HUES6 (cell line): Measurements from ENCODE around the gene HOXA9.

Experiments used
- H3K27ac ChIP-seq: 2 replicates; pipeline ENCODE4 v1.7.0; 2013; ENCODE audit warnings: low read depth, mild to moderate bottlenecking, low read length, inconsistent platforms
- H3K27me3 ChIP-seq: 2 replicates; pipeline ENCODE4 v1.6.1; 2013; ENCODE audit warnings: low read length; ENCODE audit not compliant: control insufficient read depth, insufficient read depth
- H3K36me3 ChIP-seq: 2 replicates; pipeline ENCODE4 v1.6.1; 2013; ENCODE audit warnings: low read length; ENCODE audit not compliant: control insufficient read depth, insufficient read depth
- H3K4me1 ChIP-seq: 2 replicates; pipeline ENCODE4 v1.6.1; 2013; ENCODE audit warnings: low read length; ENCODE audit not compliant: control insufficient read depth, insufficient read depth
- H3K4me3 ChIP-seq: 2 replicates; pipeline ENCODE4 v1.5.1; 2013; ENCODE audit warnings: low read depth, low read length
- H3K9ac ChIP-seq: one replicate; pipeline ENCODE4 v1.6.1; 2013; ENCODE audit warnings: mild to moderate bottlenecking, low read length
- H3K9me3 ChIP-seq: 2 replicates; pipeline ENCODE4 v1.6.1; 2013; ENCODE audit warnings: low read depth, low read length; ENCODE audit not compliant: control insufficient read depth, insufficient read depth

HOXA9 gene

DNA sequence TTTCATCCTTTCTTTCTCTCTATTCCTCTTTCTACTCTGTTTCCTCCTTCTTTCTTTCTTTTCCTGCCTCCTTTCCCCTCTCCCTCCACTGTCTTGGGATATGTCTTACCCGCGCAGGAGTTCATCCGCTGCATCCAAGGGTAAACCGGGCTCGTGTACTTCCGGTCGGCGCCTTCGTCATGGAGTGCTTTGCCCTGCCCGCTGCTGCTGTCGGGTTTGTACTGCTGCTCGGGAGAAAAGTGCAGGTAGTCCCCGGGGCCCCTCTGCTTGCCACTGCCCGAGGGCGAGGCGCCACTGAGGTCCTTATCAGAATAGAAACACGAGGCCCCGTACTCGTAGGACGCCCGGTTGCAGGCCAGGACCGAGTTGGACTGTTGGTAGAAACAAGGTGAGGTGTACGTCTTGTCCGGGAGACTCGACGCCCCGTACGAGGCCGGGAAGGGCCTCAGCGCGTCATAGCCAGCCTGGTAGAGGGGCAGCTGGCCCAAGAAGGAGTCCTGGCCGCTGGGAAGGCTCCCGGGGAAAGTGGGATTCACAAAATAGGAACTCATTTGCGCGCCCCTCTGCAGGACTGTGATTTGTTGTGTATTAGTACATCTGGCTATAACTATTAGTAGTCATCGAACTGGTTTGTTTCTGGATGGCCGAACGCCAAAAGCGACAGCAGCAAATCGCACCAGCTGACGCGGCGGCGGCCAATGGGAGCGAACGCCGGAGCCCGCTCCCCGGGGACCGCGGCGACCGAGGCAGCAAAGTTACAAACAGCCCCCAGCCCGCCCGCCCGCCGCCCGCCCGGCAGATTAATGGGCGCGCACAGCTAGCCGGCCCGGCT, 17.9 kb downstream of the HOXA9 start, which contains the start of gene HOXA6:
Gene HOXA6, minus strand, starts transcription at position 576 of the 832 bp plus-strand sequence. Its CDS starts 25 bp downstream, at position 551.
- Histone ChIP-seq H3K36me3 (no peaks in the 10 kb centered on the region), H3K27me3 (peaks cover 100% of the 10 kb centered on the region), H3K4me1 (peaks cover 30% of the 10 kb centered on the region; the same call in 1 of the 2 replicates), H3K9ac (peak within 1 kb of the TSS; percentile 71), H3K9me3 (no peaks in the 10 kb centered on the region), H3K27ac (no peak within 1 kb of the TSS; the same call in 1 of the 2 replicates), H3K4me3 (peak within 1 kb of the TSS; percentile 48)

- Histone ChIP-seq H3K9me3 (no peaks in the 10 kb centered on the region), H3K27ac (no peak overlapping the region), H3K27me3 (peaks cover 100% of the 10 kb centered on the region), H3K36me3 (no peaks in the 10 kb centered on the region), H3K4me1 (peaks cover 29% of the 10 kb centered on the region; the same call in 1 of the 2 replicates), H3K9ac (peak overlapping the region; percentile 71), H3K4me3 (peak overlapping the region; percentile 46; the same call in 1 of the 2 replicates)
These were observed 18.7 kb downstream of the HOXA9 start for GRCh38 chr7:27146491-27147198.

- Histone ChIP-seq H3K4me1 (peaks cover 22% of the 10 kb centered on the region; the same call in 1 of the 2 replicates), H3K36me3 (no peaks in the 10 kb centered on the region), H3K9me3 (no peaks in the 10 kb centered on the region), H3K9ac (peak overlapping the region; percentile 71), H3K4me3 (no peak overlapping the region), H3K27me3 (peaks cover 100% of the 10 kb centered on the region), H3K27ac (no peak overlapping the region)
These were observed 19.4 kb downstream of the HOXA9 start for GRCh38 chr7:27145914-27146412.

GRCh38 chr7:27145165-27145913, 20.0 kb downstream of the HOXA9 start:
- H3K27me3 ChIP-seq = peaks cover 100% of the 10 kb centered on the region
- H3K36me3 ChIP-seq = no peaks in the 10 kb centered on the region
- no peak overlapping the region for H3K4me3 ChIP-seq
- no peaks in the 10 kb centered on the region for H3K9me3 ChIP-seq
- H3K27ac ChIP-seq = no peak overlapping the region
- H3K4me1 ChIP-seq = peaks cover 19% of the 10 kb centered on the region; the same call in 1 of the 2 replicates
- H3K9ac ChIP-seq = peak overlapping the region; percentile 32

DNA sequence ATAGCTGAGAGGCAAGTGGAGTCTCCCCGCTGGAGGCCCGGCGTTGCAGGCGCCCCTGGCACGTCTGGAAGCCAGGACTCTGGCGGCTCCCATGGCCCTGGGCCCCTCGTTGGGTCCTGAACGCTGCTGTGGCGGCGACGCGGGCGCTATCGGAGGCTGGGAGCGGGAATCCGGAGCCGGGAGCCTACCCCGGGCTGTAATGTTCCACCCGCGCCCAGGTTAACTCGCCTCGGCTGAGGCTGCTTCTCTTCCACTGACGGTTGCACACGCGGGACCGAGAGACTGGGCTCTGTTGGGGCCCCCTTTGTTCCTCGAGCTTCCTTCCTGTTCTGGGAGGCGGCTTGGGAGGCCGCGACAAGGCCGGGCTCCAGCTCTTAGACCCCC, 20.6 kb downstream of the HOXA9 start:
- Histone ChIP-seq H3K27me3 (peaks cover 100% of the 10 kb centered on the region), H3K9ac (peak overlapping the region; percentile 32)

DNA sequence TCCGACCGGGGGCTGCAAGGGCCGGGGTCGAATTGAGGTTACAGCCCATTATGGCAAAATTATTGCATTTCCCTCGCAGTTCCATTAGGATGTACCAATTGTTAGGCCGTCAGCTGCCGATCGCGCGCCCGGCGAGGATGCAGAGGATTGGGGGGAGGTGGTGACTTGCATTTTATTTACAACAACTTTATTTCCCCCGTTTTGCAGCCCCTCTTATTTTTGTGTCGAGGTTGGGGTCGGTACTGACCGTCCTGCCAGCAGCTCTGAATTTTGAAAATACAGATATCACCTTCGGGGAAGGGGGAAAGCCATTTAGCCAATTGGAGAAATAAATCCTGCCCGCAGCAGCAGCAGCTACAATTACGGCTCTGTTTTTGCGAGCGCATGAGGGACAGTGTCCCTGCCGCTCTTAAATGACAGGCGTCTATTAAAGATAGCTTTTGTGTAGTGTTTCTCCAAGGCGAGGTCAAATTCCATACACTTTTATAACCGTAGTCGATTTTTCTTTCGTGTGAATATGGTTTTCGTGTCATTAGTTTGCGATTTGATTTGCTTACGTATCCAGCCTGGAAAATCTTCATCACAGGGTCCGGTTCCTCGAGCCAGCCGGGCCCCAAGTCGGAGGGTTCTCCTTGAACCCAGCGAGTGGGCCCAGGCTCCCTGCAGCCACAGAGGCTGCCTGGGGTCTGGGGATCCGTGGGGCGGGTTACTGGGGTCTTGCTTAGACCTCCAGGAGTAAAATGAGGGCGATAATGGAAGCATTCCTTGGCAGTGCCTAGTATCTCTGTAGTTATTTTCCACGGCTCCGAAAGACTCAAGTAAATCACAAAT, 21.2 kb downstream of the HOXA9 start:
- H3K4me3 ChIP-seq = peak overlapping the region; percentile 32; the same call in 1 of the 2 replicates
- peak overlapping the region; percentile 32 for H3K9ac ChIP-seq
- H3K27ac ChIP-seq = no peak overlapping the region
- H3K27me3 ChIP-seq = peaks cover 100% of the 10 kb centered on the region
- no peaks in the 10 kb centered on the region for H3K9me3 ChIP-seq
- H3K4me1 ChIP-seq = peaks cover 24% of the 10 kb centered on the region; the same call in 1 of the 2 replicates
- no peaks in the 10 kb centered on the region for H3K36me3 ChIP-seq

More for the DNA sequence above, 20.6 kb downstream of the HOXA9 start:
- H3K4me1 ChIP-seq = peaks cover 22% of the 10 kb centered on the region; the same call in 1 of the 2 replicates
- no peak overlapping the region for H3K27ac ChIP-seq
- H3K9me3 ChIP-seq = no peaks in the 10 kb centered on the region
- H3K36me3 ChIP-seq = no peaks in the 10 kb centered on the region
- peak overlapping the region; percentile 32; the same call in 1 of the 2 replicates for H3K4me3 ChIP-seq

GRCh38 chr7:27143023-27143949, 22.1 kb downstream of the HOXA9 start, which contains the start of gene HOXA5:
Gene HOXA5, minus strand, starts transcription at chr7:27143681. Its CDS starts 74 bp downstream, at chr7:27143607.
- H3K27me3 ChIP-seq = peaks cover 100% of the 10 kb centered on the region
- peak within 1 kb of the TSS; percentile 70 for H3K4me3 ChIP-seq
- no peaks in the 10 kb centered on the region for H3K9me3 ChIP-seq
- H3K4me1 ChIP-seq = peaks cover 24% of the 10 kb centered on the region; the same call in 1 of the 2 replicates
- H3K9ac ChIP-seq = peak within 1 kb of the TSS; percentile 78
- H3K36me3 ChIP-seq = no peaks in the 10 kb centered on the region
- H3K27ac ChIP-seq = no peak within 1 kb of the TSS; the same call in 1 of the 2 replicates

GRCh38 chr7:27142580-27143022, 22.7 kb downstream of the HOXA9 start:
- Histone ChIP-seq H3K4me3 (peak overlapping the region; percentile 70), H3K27ac (no peak overlapping the region; the same call in 1 of the 2 replicates), H3K9ac (peak overlapping the region; percentile 78), H3K4me1 (peaks cover 20% of the 10 kb centered on the region; the same call in 1 of the 2 replicates), H3K9me3 (no peaks in the 10 kb centered on the region), H3K27me3 (peaks cover 100% of the 10 kb centered on the region), H3K36me3 (no peaks in the 10 kb centered on the region)
